ENCODE results near the gene SFI1.
A peak's percentile ranks its signal among the peaks of the same experiment; 100 is the strongest.

Gene SFI1

DNA sequence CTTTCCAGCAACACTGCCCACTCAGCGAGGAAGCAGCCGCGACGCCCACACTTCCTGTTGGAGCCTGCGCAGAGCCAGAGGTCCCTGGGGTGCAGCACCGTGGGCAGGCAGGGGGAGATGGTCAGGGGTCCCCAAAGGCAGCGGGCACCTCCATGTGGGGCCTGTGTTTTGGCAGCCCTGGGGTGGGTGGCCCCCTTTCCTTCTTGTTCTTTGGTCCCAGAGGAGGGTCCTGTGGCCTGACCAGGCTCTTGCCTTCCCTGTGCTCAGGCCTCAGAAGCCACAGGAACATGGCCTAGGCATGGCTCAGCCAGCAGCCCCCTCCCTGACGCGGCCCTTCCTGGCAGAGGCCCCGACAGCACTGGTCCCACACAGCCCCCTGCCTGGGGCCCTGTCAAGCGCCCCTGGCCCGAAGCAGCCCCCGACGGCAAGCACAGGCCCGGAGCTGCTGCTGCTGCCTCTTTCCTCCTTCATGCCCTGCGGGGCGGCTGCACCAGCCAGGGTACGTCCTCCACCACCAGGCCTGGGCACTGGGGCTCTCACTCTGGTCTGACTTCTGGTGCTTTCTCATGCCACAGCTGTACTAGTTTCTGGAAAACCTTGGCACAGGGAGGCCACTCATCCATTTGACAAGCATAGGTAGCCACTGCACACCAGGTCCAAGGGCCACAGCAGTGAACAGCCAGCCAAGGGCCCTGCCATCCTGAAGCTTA, 118.6 kb downstream of the SFI1 start:
- no peak for DNase-seq (ENCODE audit: extremely low read depth in 1 of 2, low read depth in 1 of 2)

DNA sequence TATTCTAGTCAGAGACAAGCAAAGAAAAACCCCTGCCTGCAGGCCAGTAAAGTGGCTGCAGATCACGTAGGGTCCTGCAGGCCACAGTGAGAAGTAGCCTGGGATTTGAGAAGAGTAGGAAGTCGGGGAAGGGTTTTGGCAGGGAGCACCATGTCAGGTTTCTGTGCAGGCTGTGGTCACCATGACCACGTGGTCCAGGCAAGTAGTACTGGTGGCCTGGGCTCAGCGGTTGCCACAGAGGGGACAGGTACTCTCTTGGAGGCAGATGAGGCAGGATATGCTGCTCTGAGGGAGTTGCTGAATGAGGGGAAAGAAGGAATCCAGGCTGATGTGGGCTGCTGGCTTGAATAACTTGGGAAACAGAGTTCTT, 119.1 kb downstream of the SFI1 start:
- DNase-seq (ENCODE audit: extremely low read depth in 1 of 2, low read depth in 1 of 2), result no peak

DNA sequence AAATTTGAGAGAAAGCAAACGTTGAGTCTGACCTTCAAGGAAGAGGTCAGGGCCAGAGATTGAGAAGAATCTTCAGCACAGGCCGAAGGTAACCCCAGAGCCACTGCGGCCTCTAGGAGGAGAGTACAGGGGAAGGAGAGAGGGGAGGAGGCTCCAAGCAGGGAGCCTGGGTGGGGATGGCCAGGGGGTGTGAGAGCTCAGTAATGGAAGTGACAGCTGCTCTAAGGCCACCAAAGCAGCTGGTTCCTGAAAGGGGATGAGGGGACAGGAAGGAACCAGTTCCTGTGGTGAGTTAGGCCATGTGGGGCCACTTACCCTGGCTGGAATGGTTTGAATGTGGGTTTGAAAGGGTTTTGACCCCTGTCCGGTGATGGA, 119.6 kb downstream of the SFI1 start:
- no peak for DNase-seq (ENCODE audit: extremely low read depth in 1 of 2, low read depth in 1 of 2)

DNA sequence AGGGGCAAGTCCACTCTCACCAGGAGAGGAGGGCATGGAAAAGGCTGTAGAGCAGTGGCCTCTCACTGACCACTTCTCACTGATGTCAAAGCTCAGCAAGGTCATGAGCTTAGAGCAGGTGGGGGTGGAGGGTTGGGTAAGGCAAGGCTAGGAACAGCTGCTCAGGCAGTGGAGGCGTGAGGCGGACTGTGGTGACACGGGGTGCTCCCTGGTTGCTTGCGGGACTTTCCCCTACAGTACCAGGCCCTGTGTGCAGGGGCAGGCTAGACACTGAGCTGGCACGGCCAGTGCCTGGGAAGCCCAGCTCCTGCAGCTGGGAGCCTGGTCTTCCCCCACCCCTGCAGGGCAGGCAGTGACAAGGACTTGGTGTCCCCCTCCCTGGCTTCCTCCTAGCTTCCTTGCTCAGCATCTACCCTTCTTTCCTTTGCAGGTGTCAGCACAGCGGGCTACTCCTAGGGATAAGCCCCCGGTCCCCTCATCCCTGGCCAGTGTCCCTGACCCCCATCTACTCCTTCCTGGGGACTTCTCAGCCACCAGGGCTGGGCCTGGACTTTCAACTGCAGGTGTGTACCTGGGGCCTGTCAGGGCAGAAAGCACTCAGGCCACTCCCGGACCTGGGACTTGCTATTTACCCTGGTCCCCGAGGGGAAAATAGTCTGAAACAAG, 120.1 kb downstream of the SFI1 start:
- peak in 1 of 2 donors; percentile 42 for DNase-seq (ENCODE audit: extremely low read depth in 1 of 2, low read depth in 1 of 2)

DNA sequence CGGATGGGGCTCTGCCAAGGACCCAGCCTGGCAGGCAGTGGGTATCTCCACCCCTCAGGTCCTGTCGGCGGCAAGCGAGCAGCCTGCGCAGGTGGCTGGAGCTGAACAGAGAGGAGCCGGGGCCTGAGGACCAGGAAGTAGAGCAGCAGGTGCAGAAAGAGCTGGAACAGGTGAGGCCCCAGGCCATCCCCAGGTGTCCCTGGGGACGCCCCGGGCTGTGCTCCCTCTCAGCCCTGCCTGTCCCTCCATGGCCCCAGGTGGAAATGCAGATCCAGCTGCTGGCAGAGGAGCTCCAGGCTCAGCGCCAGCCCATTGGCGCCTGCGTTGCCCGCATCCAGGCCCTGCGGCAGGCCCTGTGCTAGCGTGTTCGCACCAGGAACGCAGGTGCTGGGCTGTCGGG, 121.7 kb downstream of the SFI1 start:
- no peak for DNase-seq (ENCODE audit: extremely low read depth in 1 of 2, low read depth in 1 of 2)

DNA sequence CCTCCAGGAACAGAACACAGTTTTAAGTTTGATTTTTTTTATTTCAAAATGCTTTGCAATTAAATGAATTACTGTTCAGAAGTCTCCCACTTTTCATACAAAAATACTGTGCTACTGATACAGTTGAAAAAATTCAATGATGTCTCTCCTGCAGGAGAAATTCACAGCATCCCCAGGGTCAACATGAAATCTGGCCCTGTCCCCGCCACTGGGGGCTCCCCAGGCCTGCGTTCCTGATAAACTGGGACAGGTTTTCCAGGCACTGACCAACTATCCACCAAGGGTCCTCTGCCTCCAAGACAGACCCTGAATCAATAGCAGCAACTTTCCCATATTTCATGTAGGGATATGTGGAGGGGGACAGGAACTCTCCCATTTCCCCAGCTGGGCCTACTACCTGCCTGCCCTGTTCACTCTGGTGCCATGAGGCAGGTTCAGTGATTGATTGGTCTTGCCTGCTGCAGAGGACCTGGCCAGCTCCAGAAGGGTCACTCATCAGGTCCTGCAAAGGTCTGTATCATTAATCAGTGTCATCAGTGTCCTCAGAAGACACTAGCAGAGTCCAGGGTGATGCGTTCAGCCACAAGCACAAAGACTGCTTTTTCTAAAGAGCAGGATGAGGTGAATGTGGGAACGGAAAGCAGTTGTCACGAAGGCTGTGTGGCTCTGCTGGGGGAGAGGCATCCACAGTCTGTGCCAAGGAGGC, 122.3 kb downstream of the SFI1 start:
- DNase-seq (ENCODE audit: extremely low read depth in 1 of 2, low read depth in 1 of 2), result no peak

DNA sequence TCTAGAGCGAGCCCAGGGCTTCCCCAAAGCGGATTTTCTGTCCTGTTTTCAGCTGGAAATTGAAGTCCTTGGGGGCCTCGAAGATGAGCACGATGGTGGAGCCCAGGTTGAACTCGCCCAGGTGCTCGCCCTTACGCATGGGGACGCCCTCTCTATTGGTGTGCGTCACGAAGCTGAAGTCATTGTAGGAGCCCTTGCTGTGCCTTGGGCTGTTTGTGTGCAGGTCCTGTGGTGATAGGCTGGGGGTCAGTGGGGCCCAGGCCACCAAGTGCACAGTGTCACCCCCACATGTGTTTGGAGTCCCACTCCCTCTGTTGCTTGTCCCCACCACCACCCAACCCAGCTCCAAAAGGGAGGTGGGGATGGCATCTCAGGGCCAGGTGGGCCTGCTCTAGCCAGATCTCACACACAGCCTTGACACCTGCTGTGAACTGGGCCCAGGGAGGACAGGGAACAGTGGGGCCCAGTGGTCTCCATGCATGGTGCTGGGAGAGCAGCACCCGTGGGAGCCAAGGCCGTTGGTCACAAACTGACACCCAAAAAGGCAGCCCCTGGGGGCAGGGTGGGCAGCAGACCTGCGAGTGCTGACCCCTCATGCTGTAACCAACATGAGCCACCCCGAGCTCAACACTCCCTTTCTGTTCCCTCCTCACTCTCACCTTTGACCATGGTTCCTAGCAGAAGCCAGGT, 123.4 kb downstream of the SFI1 start:
- no peak for DNase-seq (ENCODE audit: extremely low read depth in 1 of 2, low read depth in 1 of 2)

DNA sequence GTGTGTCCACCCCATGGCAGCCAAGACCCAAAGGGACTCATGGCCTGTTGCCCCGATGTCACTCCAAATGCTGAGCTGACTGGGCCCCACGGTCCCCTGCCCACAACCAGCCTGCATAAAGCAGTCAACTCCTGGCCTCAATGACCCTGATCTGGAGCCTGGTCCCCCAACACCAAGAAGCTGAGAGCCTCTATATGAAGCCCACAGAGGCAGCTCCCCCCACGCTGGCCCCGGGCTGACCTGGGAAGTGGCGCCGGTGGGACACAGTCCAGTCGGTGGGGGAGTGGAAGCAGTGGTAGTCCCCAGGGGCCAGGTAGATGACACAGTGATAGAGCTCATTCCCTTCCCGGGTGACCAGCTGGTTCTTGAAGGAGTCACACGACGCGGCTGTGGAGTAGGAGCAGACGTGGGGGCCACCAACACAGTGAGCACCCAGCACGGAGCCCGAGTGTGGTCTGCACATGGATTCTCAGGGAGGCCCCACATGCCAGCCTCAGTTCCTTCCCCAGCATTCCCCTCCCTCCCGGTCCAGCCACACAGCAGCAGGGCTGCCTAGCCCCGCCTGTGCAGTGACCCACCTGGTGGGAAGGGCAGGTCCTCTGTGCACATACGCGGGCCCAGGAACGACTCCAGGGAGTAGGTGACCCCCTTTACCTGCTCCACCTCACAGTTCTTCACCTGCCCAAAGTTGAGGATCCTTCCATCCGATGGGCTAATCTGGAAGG, 124.6 kb downstream of the SFI1 start:
- DNase-seq (ENCODE audit: extremely low read depth in 1 of 2, low read depth in 1 of 2), result no peak

DNA sequence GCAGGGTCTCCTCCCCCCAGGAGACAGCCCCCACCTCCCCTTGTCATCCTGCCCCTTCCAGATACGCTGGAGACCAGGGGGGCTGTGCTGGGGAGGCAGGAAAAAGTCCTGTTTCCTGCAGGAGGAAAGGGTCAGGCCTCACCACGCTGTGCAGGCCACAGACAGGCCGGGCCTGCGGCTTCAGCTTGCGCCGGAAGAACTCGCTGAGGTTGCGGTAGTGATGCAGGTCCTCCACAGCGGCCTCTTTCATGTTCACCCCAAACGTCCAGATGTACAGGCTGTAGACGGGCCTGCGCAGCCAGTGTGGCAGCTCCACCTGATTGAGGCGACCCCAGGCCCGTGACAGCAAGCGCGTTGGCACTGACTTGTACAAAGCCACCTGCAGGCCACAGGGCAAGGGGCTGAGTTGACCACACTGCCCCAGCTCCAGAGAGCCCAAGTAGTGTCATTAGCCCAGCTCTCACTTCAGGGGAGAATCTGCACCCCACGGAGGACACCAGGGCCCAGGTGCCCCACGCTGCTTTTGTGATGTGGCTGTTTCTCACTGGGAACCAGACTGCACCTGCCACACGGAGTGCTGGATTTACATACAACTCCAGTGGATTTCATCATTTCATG, 125.3 kb downstream of the SFI1 start:
- DNase-seq (ENCODE audit: extremely low read depth in 1 of 2, low read depth in 1 of 2), result no peak

DNA sequence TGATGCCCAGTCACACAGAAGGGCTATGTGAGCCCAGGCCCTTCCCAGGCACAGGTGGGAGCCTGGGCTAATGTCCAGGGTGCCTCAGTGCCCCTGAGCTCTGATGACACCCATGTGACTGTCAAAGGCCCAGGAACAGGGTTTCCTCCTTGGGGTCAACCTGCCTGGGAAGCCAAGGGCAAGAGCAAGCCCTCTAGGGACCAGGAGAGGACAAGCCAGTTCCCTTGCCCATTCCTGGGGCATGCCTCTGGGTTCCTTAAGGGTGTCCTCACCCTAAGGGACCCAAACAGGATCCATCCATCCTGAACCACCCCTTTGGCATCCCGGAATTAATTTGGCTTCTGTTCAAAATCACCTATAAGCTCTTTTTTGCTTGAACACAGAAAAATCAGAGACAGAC, 126.6 kb downstream of the SFI1 start:
- no peak for DNase-seq (ENCODE audit: extremely low read depth in 1 of 2, low read depth in 1 of 2)

DNA sequence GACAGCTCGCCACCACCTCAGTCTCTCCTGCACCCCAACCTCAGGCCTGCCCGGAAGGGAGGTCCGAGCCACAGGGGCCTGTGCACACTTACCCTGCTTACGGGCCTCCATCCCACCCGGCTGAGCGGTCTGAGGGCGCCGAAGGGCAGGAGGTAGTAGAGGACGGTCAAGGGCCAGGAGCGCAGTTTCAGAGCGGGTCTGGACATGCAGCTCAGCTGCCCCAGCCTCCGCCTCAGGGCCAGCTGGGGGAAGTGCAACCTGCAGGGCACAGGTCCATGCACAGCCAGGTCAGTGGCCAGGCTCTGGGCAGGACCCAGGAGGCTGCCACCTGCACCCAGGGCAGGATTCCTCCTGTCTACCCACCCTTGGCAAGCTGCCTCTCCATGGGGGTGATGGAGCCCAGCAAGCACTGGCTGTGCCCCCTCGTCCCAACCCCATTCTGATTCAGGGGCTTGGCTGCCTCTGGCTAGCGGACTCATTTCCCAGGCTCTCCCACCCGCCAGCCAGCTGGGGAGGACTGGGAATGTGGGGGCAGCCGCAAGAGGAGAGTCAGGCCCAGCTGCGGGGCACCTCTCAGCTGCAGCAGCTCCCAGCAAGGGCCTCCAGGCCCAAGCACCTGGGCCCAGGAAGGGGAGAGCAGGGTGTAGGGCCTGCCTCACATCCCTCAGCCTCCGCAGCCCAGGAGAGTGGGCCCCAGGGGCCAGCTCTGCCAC, 127.4 kb downstream of the SFI1 start:
- DNase-seq (ENCODE audit: extremely low read depth in 1 of 2, low read depth in 1 of 2), result no peak

DNA sequence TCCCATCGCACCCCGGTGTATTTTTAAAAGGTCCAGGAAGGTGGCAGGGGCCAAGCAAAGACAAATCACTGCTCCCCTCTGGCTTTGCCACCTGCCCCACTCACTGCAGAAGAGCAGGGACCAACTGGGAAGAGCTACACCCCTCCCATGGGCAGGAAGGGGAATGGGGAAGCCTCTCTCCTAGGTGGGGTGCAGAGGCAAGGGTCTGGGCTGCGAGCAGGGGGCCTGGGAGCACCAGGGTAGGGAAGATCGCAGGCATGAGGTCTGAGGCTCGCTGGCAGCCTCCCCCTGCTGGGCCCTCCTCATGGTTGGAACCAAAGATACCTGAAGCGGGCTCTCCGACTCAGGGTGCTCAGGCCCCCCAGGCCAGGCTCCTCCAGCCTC, 128.9 kb downstream of the SFI1 start:
- DNase-seq (ENCODE audit: extremely low read depth in 1 of 2, low read depth in 1 of 2), result no peak

DNA sequence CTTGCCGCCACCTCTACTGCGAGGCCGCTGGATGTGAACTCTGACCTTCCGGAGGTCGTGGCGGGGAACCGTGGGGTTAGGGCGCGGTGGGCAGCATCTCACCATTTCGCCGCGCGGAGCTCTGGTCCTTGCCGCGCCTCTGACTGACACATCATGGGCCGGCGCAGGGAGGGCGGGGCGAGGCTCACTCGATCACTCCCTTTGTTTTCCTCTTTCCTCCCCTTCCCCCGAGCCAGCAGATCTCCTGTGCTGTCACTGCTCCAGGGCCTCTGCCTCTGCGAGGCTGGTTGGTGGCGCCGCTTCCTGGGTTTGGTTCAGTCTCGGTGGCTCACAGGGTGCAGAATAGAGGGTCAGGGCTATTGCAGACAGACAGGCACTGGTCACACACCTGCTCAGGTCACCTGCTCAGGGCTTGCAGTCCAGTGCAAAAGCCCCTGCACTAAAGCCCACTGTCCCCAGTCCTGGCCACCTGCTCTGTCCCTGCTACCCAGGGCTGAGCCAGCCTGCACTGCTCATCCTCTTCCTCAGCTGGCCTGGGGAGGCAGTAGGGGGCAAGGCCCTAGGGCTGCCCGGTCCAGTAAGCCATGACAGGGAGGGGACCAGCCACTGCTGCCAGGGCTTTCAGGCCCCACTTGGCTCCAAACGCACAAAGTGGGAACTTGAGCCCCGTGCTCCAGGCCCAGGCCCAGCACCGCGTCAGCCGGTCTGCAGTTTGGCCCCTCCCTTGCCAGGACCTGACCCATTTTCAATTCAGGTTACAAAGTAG, 129.5 kb downstream of the SFI1 start:
- no peak for DNase-seq (ENCODE audit: extremely low read depth in 1 of 2, low read depth in 1 of 2)

DNA sequence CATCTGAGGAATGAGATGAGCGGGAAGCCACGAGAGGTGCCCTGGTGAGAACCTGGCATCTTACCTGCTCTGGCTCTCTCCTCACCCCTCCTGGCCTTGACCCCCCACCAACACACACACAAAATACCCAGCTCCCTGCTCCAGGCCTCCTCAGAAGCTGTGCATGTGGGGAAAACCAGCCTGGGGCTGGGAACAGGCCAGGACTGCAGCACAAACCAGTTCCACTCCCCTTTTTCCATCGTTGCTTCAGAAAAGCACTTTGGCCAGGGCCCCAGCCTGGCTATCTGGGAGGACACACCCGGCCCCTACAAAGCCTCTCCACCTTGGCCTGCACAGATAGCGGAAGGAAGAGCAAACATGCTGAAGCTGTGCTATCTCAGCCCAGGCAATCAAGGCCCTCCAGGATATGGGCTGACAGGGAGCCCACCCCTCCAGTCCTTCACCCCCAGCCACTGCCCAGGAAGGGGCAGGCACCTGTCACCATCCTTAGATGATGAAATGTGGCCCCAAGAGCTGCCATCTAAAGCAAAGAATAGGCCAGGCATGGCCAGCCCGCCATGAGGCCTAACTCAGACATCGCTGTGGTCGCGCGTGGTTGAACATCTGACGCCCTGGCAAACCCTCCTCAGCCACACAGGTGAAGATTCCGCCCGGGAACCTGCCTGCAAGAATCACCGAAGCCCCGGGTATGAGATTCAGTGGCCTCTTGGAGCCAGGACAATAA, 130.3 kb downstream of the SFI1 start:
- no peak for DNase-seq (ENCODE audit: extremely low read depth in 1 of 2, low read depth in 1 of 2)

DNA sequence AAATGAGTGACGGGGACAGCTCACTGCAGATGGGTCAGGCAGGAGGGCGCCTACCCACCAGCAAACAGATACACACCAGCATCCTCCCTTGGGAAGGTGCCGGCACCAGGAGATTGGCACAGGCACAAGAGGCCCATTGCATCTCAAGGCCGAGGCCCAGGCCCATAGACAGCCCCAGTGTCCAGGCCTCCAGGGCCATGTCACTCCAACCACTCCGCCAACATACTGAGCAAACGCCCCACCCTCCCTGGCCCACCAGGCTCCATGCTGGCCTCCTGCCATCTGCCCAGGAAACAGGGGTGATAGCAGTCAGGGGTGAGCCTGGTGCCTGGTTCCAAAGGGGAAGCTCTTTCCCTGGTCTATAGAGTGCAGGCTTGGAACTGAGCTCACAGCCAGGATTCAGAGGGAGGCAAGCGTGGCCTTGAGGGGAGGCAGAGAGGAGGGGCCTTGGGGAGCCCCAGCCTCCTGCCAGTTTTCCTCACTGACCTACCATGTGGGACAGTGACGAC, 130.9 kb downstream of the SFI1 start:
- DNase-seq (ENCODE audit: extremely low read depth in 1 of 2, low read depth in 1 of 2), result no peak

DNA sequence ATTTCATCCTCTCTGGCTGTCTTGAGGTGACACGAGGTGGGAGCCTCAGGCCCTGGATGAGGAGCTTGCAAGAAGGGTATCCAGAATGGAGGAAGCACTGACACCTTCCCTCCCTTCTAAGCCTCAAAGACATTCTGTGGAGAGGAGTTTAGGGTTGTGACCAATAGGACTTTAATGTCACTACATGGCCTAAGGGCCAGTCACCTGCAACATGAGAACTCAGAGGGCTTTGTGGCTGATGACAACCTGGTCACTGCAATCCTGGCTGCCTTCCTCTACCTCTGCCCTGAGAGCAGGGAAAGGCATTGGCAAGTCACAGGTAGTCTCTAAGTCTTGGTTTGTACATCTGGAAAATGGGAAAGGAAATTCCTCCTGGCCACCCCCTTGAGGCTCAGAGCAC, 132.0 kb downstream of the SFI1 start:
- DNase-seq (ENCODE audit: extremely low read depth in 1 of 2, low read depth in 1 of 2), result no peak

DNA sequence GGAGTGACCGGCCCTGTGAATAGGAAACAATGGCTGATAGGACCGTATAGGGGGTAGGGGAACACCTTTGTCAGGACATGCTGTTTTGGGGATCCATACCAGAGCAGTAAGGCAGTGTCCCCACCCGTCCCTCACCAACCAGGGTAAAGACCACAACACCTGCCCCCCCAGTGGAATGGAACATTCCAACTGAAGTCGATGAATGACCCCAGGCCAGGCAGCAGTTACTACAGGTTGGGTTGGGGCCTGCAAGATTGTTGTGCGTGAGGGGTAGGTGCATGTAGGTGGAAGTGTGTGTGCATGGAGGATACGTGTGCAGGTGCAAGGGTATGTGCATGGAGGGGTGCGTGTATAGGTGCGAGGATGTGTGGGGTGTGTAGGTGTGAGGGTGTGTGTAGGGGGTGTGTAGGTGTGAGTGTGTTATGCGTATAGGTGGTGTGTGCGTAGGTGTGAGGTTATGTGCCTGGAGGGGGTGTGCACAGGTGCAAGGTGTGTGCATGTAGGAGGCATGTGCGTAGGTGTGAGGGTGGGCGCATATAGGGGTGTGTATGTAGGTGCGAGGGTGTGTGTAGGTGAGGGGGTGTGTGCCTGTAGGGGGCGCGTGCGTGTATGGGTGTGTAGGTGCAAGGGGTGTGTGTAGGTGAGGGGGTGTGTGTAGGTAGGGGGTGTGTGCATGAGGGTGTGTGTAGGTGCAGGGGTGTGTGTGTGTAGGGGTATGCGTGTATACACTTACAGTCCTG, 132.8 kb downstream of the SFI1 start:
- DNase-seq (ENCODE audit: extremely low read depth in 1 of 2, low read depth in 1 of 2), result no peak

DNA sequence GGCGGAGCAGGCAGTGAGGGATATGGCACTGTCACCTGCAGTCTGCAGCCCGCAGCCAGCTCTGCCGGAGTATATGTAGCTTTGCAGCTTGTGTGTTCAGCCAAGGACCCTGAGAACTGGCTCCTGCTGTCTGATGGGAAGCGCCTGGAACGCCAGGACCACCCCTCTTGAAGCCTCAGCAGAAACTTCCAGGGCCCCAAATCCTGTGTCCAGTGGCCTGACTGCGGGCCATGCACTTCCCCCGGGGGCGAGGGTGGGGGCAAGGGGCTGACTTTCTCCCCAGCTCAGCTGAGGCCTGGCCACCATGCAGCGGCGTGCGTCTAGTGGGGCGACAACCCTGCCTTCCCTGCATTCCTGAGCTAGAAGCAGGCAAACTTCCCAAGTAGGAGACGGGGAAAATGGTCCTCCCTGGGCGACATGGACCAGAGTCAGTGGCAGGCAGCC, 133.4 kb downstream of the SFI1 start:
- DNase-seq (ENCODE audit: extremely low read depth in 1 of 2, low read depth in 1 of 2), result no peak
